GM18907 (cell line): ENCODE measurements around the gene IGF1.

Experiments used
- ATAC-seq: cut with Tn5 transposase; IDR thresholded peaks from one replicate; pipeline ENCODE4 v1.9.1; 2021; ENCODE audit warnings: mild to moderate bottlenecking, moderate library complexity; ENCODE audit not compliant: unreplicated experiment

IGF1 gene

GRCh38 chr12:102430661-102431060 is 49.7 kb downstream of the IGF1 start:
- ATAC-seq, result no peak

GRCh38 chr12:102429211-102430154 is 50.9 kb downstream of the IGF1 start:
- ATAC-seq, result no peak

- no peak for ATAC-seq
Observed at GRCh38 chr12:102427543-102427941, 52.8 kb downstream of the IGF1 start.

- no peak for ATAC-seq
Observed at GRCh38 chr12:102426599-102427542, 53.5 kb downstream of the IGF1 start.

- ATAC-seq, result no peak
Observed at GRCh38 chr12:102425109-102426039, 55.0 kb downstream of the IGF1 start.

- no peak for ATAC-seq
Observed at GRCh38 chr12:102423462-102423861, 56.9 kb downstream of the IGF1 start.

GRCh38 chr12:102421802-102422583 is 58.4 kb downstream of the IGF1 start:
- no peak for ATAC-seq

GRCh38 chr12:102419094-102419764 is 61.1 kb downstream of the IGF1 start:
- no peak for ATAC-seq

- no peak for ATAC-seq
Observed at GRCh38 chr12:102417055-102417454, 63.3 kb downstream of the IGF1 start.

- ATAC-seq, result no peak
Observed at GRCh38 chr12:102415515-102415914, 64.8 kb downstream of the IGF1 start.

- no peak for ATAC-seq
Observed at GRCh38 chr12:102413396-102413795, 67.0 kb downstream of the IGF1 start.

GRCh38 chr12:102410511-102410910 is 69.9 kb downstream of the IGF1 start:
- ATAC-seq, result no peak

- no peak for ATAC-seq
Observed at GRCh38 chr12:102408487-102409297, 71.7 kb downstream of the IGF1 start.

GRCh38 chr12:102407776-102408486 is 72.4 kb downstream of the IGF1 start:
- ATAC-seq, result no peak

GRCh38 chr12:102406033-102406584 is 74.3 kb downstream of the IGF1 start:
- ATAC-seq, result no peak

GRCh38 chr12:102401087-102401486 is 79.3 kb downstream of the IGF1 start:
- no peak for ATAC-seq

GRCh38 chr12:102399653-102400052 is 80.7 kb downstream of the IGF1 start:
- no peak for ATAC-seq
